Endodermal cell (in vitro differentiated cells): ENCODE measurements around the gene RYR2. TPM values are rescaled to one million over a fixed set of nuclear protein-coding genes. Genes with fewer than 3 reads are reported as not detected.

Experiments
- DNase-seq: peaks from one replicate; pipeline ENCODE4 v3.0.0-alpha.2; 2017
- H3K27ac ChIP-seq: 2 replicates; pipeline ENCODE4 v1.5.1; 2013; ENCODE audit warnings: mild to moderate bottlenecking, low read depth, low read length, moderate library complexity
- H3K27me3 ChIP-seq: 2 replicates; pipeline ENCODE4 v1.6.1; 2013; ENCODE audit warnings: mild to moderate bottlenecking, low read length, moderate library complexity; ENCODE audit not compliant: insufficient read depth, control insufficient read depth, poor library complexity, severe bottlenecking
- H3K36me3 ChIP-seq: 2 replicates; pipeline ENCODE4 v1.7.0; 2013; ENCODE audit warnings: mild to moderate bottlenecking, low read length, moderate library complexity; ENCODE audit not compliant: control insufficient read depth, insufficient read depth
- H3K4me1 ChIP-seq: one replicate; pipeline ENCODE4 v1.7.0; 2013; ENCODE audit warnings: low read length; ENCODE audit not compliant: control insufficient read depth, insufficient read depth
- H3K4me3 ChIP-seq: 2 replicates; pipeline ENCODE4 v1.5.1; 2013; ENCODE audit warnings: mild to moderate bottlenecking, low read length, moderate library complexity
- H3K9ac ChIP-seq: 2 replicates; pipeline ENCODE4 v1.6.1; 2013; ENCODE audit warnings: mild to moderate bottlenecking, low read length, moderate library complexity; ENCODE audit not compliant: poor library complexity, severe bottlenecking; ENCODE audit errors: extremely low read depth
- H3K9me3 ChIP-seq: 2 replicates; pipeline ENCODE4 v1.6.1; 2013; ENCODE audit warnings: mild to moderate bottlenecking, low read length, moderate library complexity; ENCODE audit not compliant: control insufficient read depth
- H3K27ac Mint-ChIP-seq: 2 replicates; pipeline ENCODE4 v1.8.0; 2020; ENCODE audit warnings: mixed read lengths
- H3K27me3 Mint-ChIP-seq: 2 replicates; pipeline ENCODE4 v1.8.0; 2021; ENCODE audit warnings: mild to moderate bottlenecking, mixed read lengths; ENCODE audit not compliant: insufficient read depth
- H3K36me3 Mint-ChIP-seq: 2 replicates; pipeline ENCODE4 v1.8.0; 2020; ENCODE audit warnings: low read depth, mixed read lengths
- H3K4me1 Mint-ChIP-seq: 2 replicates; pipeline ENCODE4 v1.8.0; 2020; ENCODE audit warnings: mixed read lengths
- H3K4me3 Mint-ChIP-seq: 2 replicates; pipeline ENCODE4 v1.8.0; 2020; ENCODE audit warnings: mild to moderate bottlenecking, moderate library complexity, mixed read lengths
- H3K9me3 Mint-ChIP-seq: 2 replicates; pipeline ENCODE4 v1.8.0; 2020; ENCODE audit warnings: mild to moderate bottlenecking, mixed read lengths
- WGBS, 2 experiments: methylation state at CpG; one replicate each; pipeline versions ENCODE4 v1.1.5 to v1.1.7; 2013; ENCODE audit warnings: missing lambda C conversion rate in 2 of 2, mixed read lengths in 1 of 2; ENCODE audit not compliant: insufficient coverage in 1 of 2, insufficient read length in 1 of 2; 5-methylcytosine and 5-hydroxymethylcytosine counted together
- total RNA-seq, 2 donors: library from RNA; stranded (reverse); fragmentation: NEBNext Ultra II Directional in 1 of 2; extraction: Animal tissue kit (Norgen Biotek cat#: 25700) in 1 of 2; gene quantifications; 2 replicates in 1 of 2; 3 replicates in 1 of 2; pipeline ENCODE4 v1.2.1, GENCODE V29; 2021
- TF ChIP-seq, protein P1 (sequence below): fragments of 200-600 bp; sonication (generic); conservative IDR thresholded peaks from 2 replicates; pipeline ENCODE4 v1.5.0; 2021; ENCODE audit warnings: antibody characterized with exemption, mild to moderate bottlenecking

RYR2 gene
- total RNA-seq, 2 donors from 2014 or later = 0.95 to 2.4 TPM

DNA sequence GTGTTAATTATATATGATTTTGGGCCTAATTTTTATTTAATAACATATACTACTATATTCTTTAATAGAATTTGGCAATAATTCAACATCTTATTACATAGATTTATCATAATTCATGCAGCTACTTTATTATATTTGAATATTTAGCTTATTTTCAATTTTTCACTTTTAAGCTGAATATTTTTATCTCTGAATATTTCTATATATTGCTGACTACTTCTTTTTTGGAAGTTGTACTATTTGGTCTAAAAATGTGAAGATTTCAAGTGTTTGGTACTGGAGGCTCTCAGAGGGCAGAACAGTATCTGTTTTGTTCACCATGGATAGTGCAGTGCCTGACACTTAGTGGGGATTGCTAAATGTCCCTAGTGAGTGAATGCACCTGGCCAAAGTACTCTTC is 389.5 kb downstream of the RYR2 start:
- H3K9me3 Mint-ChIP-seq = peaks cover 2% of the 10 kb centered on the region
- no peak overlapping the region for H3K4me3 Mint-ChIP-seq
- H3K36me3 Mint-ChIP-seq = peaks cover 2% of the 10 kb centered on the region
- Histone ChIP-seq H3K9me3 (no peaks in the 10 kb centered on the region), H3K4me1 (no peaks in the 10 kb centered on the region), H3K27me3 (no peaks in the 10 kb centered on the region), H3K9ac (no peak overlapping the region), H3K36me3 (no peaks in the 10 kb centered on the region), H3K4me3 (no peak overlapping the region), H3K27ac (no peak overlapping the region)
- DNase-seq = no peak
- no peak overlapping the region for H3K27ac Mint-ChIP-seq
- no peaks in the 10 kb centered on the region for H3K27me3 Mint-ChIP-seq
- peaks cover 3% of the 10 kb centered on the region for H3K4me1 Mint-ChIP-seq
- TF ChIP-seq, protein P1, sequence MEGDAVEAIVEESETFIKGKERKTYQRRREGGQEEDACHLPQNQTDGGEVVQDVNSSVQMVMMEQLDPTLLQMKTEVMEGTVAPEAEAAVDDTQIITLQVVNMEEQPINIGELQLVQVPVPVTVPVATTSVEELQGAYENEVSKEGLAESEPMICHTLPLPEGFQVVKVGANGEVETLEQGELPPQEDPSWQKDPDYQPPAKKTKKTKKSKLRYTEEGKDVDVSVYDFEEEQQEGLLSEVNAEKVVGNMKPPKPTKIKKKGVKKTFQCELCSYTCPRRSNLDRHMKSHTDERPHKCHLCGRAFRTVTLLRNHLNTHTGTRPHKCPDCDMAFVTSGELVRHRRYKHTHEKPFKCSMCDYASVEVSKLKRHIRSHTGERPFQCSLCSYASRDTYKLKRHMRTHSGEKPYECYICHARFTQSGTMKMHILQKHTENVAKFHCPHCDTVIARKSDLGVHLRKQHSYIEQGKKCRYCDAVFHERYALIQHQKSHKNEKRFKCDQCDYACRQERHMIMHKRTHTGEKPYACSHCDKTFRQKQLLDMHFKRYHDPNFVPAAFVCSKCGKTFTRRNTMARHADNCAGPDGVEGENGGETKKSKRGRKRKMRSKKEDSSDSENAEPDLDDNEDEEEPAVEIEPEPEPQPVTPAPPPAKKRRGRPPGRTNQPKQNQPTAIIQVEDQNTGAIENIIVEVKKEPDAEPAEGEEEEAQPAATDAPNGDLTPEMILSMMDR = no peak

DNA sequence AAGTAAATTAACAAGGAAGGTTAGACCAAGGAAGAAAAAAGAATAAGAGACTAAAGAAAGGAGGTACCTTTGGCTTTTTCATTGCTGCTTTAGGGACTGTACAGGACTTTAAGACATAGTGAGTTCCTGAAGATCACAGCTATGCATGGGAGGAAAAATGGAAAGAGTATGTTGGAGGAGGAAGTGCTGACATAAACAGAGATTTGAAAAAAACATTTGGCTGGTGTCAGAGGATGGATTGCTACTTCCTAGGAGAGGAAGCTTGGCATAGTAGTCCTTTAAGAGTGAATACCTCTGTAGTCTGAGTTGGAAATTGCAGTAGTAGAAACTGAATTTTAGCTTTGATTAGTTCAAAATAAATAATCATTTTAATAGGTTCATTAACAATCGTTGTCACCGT is 398.4 kb downstream of the RYR2 start:
- Histone ChIP-seq H3K4me3 (no peak overlapping the region), H3K4me1 (no peaks in the 10 kb centered on the region), H3K9me3 (no peaks in the 10 kb centered on the region), H3K27me3 (no peaks in the 10 kb centered on the region), H3K27ac (no peak overlapping the region), H3K9ac (no peak overlapping the region), H3K36me3 (no peaks in the 10 kb centered on the region)
- Mint-ChIP-seq H3K27me3 (no peaks in the 10 kb centered on the region), H3K9me3 (no peaks in the 10 kb centered on the region), H3K4me3 (no peak overlapping the region), H3K27ac (no peak overlapping the region), H3K4me1 (peaks cover 3% of the 10 kb centered on the region), H3K36me3 (no peaks in the 10 kb centered on the region)
- 67 to 72% methylated on average over 2 of the region's 2 CpGs for WGBS, 2 experiments
- DNase-seq = no peak
- TF ChIP-seq, protein P1 = no peak

DNA sequence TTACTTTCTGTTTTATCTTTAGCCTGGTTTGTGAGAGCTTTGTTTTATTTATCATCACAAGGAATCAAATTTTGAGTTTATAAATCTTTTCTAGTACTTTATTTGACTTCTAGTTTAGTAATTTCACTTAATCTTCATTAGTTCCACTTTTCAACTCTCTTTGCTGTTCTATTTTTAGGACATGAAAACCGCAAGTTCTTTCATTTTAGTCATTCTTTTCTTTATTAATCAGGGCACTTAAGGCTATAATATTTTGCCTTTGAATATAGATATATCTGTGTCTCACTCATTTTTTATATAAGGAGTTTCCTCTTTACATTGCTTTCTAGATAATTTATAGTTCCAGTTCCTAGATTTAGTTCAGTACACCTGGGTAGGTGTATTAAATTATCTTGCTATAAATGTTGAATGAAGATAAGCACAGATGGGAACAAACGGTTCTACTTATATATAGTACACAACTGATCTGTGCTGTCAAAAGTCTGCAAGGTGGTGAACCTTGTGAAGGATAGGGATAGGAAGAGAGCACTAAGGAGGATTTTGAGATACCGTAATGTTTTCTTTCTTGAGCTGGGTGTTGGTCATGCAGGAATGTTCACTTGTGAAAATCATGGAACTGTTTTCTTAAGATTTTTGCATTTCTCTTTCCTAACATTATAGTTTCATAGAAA is 402.3 kb downstream of the RYR2 start:
- no peak for DNase-seq
- Histone ChIP-seq H3K4me1 (no peaks in the 10 kb centered on the region), H3K27ac (no peak overlapping the region), H3K27me3 (no peaks in the 10 kb centered on the region), H3K36me3 (no peaks in the 10 kb centered on the region), H3K9me3 (no peaks in the 10 kb centered on the region), H3K9ac (no peak overlapping the region), H3K4me3 (no peak overlapping the region)
- Mint-ChIP-seq H3K4me3 (no peak overlapping the region), H3K9me3 (no peaks in the 10 kb centered on the region), H3K36me3 (no peaks in the 10 kb centered on the region), H3K4me1 (no peaks in the 10 kb centered on the region), H3K27me3 (no peaks in the 10 kb centered on the region), H3K27ac (no peak overlapping the region)
- TF ChIP-seq, protein P1 = no peak
- 92% methylated on average over 3 of the region's 3 CpGs; no CpG with 5 or more reads in 1 of the 2 experiments for WGBS, 2 experiments
